ENCODE results near the gene TOM1L2. TPM values are rescaled to one million over a fixed set of nuclear protein-coding genes. Genes with fewer than 3 reads are reported as not detected.

TOM1L2 gene
- total RNA-seq, 1 experiment from 2014 or later = 24.1 TPM

DNA sequence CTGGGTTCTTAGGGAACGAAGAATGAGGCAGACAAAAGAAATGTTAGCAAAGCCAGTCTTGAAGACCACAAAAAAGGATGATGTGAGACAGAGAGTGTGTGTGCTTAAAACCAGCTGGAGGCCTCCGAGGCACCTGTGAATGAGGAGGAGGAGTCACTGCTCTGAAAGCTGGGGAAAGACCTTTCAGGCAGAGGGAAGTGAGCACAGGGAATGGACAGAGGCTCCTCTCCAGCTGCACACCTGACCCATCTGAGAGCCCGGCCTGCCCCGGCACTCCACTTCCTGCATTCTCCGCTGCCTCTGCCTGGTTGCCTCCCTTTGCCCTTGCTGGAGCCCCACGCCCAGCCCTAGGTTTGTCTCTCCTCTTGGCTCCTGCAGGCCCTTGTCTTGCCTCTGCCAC is 80.2 kb downstream of the TOM1L2 start (continued):
- TF ChIP-seq CEBPB (IDR thresholded peaks at IDR 0.05; ENCODE audit: low read depth) (no peak), POLR2AphosphoS5 (IDR thresholded peaks at IDR 0.05; ENCODE audit: low read depth, low read length) (no peak)

DNA sequence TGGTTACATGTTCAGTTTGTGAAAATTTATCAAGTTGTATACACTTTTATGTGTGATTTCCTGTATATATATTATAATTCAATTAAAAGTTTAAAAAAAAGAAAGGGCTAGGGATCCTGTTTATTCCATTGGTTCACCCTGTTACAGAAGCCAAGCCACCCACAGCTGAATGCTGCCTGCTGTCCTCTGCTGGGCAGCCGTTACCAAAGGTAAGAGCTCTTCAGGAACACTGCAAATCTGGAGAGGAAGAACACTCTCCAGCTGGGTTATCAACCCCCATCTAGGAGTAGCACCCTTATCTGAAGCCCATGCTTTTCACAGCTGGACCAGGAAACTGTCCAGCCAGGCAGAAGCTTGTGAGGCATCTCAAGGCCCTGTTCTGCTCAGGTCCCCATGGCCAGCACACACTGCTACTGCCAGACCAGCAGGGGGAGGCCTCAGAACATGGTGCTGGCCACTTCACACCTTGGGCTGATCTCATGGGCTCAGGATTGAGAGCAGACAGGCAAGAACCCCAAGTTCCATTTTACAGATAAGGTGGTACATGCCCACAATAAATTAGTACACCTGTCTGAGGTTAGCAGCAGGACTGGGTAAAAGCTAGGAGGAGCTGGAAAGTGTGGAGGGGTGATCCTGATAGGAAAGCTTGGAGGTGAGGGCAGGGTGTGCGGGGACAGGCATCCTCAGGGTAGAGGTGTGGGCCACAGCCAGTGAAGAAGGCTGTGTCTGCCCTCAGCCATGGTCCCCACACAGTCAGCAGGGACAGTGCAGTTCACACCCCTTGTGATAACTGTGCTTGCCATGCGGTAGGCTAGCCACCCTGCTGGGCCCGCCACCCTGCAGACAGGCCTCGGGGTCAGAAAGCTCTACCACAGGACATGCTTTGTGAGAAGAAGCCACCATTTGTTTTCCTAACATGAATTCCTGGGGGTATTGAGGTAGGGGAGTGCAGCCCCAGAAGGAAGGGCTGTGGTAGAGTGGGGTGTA is 81.1 kb downstream of the TOM1L2 start:
- intact Hi-C loops (cut with micrococcal nuclease) = loop anchor here (1.0 to 5.0 kb wide), 3 partner anchors 28 to 142 kb away; partner anchors contain the start of genes DRC3 and TOM1L2
- no TSS peak for BruUV-seq (replicated peaks)
- H3K36me3 ChIP-seq (ENCODE audit: control insufficient read depth in 1 of 2, insufficient read depth in 2 of 2, low read length in 2 of 2) = no peaks in the 10 kb centered on the region
- no peaks in the 10 kb centered on the region for H3K9me3 ChIP-seq (ENCODE audit: control insufficient read depth in 1 of 2, insufficient read depth in 1 of 2, low read depth in 1 of 2, low read length in 2 of 2)
- H3K79me2 ChIP-seq (ENCODE audit: insufficient read depth, low read length) = no peaks in the 10 kb centered on the region
- H2AFZ ChIP-seq (ENCODE audit: low read depth, low read length, poor library complexity, severe bottlenecking) = no peak overlapping the region
- no peak overlapping the region for H3K9ac ChIP-seq (ENCODE audit: low read length)
- ATAC-seq (peak; percentile 98), DNase-seq (ENCODE audit: low read depth, low spot score) (peak; percentile 53)
- H3K4me3 ChIP-seq (replicated peaks in 1 of 2; ENCODE audit: low read depth in 1 of 2, low read length in 2 of 2) = no peak overlapping the region
- no peaks in the 10 kb centered on the region for H4K20me1 ChIP-seq (ENCODE audit: insufficient read depth)
- RAD21 ChIA-PET (ENCODE audit: low non-redundant PET in 1 of 2, low total read pairs in 2 of 2, uncharacterized antibody in 2 of 2, unreplicated experiment in 2 of 2) = interaction anchor here (1.0 to 2.2 kb wide), 6 partner anchors 9 to 142 kb away, joined by 3 to 22 read pairs (median 10); no protein-coding TSS in a partner anchor
- H3K27ac ChIP-seq (ENCODE audit: low read depth, low read length) = no peak overlapping the region
- POLR2A ChIA-PET = interaction anchor here (0.6 to 1.3 kb wide), 2 partner anchors 27 to 28 kb away, joined by 3 to 4 read pairs; no protein-coding TSS in a partner anchor
- no peak overlapping the region for H3K4me2 ChIP-seq (ENCODE audit: low read length)
- no peaks in the 10 kb centered on the region for H3K9me2 ChIP-seq (ENCODE audit: insufficient read depth)
- 0 out of 4 replicates have a peak, but pooled peaks cover 0 to 4% of the 10 kb centered on the region in 2 experiments for H3K4me1 ChIP-seq (ENCODE audit: control insufficient read depth in 1 of 2, insufficient read depth in 2 of 2, low read length in 2 of 2)
- CTCF ChIA-PET = interaction anchor here (0.6 to 4.1 kb wide), 7 partner anchors 10 to 142 kb away, joined by 3 to 59 read pairs (median 3); no protein-coding TSS in a partner anchor
- TF ChIP-seq, protein P1, sequence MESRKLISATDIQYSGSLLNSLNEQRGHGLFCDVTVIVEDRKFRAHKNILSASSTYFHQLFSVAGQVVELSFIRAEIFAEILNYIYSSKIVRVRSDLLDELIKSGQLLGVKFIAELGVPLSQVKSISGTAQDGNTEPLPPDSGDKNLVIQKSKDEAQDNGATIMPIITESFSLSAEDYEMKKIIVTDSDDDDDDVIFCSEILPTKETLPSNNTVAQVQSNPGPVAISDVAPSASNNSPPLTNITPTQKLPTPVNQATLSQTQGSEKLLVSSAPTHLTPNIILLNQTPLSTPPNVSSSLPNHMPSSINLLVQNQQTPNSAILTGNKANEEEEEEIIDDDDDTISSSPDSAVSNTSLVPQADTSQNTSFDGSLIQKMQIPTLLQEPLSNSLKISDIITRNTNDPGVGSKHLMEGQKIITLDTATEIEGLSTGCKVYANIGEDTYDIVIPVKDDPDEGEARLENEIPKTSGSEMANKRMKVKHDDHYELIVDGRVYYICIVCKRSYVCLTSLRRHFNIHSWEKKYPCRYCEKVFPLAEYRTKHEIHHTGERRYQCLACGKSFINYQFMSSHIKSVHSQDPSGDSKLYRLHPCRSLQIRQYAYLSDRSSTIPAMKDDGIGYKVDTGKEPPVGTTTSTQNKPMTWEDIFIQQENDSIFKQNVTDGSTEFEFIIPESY (IDR thresholded peaks at IDR 0.05; ENCODE audit: extremely low read depth, insufficient replicate concordance, low read length) = no peak
- TF ChIP-seq RAD21 (IDR thresholded peaks at IDR 0.05; ENCODE audit: low read depth) (peak; percentile 98), CBX3 (IDR thresholded peaks at IDR 0.05; ENCODE audit: low read depth) (peak; percentile 25; the same call in 1 of the 2 replicates), MAX (IDR thresholded peaks at IDR 0.05) (peak; percentile 70), CEBPB (IDR thresholded peaks at IDR 0.05; ENCODE audit: low read depth) (no peak), EZH2phosphoT487 (IDR thresholded peaks at IDR 0.05; ENCODE audit: borderline replicate concordance) (no peak), SRF (IDR thresholded peaks at IDR 0.05; ENCODE audit: low read depth) (no peak)
- TF ChIP-seq, protein P2, sequence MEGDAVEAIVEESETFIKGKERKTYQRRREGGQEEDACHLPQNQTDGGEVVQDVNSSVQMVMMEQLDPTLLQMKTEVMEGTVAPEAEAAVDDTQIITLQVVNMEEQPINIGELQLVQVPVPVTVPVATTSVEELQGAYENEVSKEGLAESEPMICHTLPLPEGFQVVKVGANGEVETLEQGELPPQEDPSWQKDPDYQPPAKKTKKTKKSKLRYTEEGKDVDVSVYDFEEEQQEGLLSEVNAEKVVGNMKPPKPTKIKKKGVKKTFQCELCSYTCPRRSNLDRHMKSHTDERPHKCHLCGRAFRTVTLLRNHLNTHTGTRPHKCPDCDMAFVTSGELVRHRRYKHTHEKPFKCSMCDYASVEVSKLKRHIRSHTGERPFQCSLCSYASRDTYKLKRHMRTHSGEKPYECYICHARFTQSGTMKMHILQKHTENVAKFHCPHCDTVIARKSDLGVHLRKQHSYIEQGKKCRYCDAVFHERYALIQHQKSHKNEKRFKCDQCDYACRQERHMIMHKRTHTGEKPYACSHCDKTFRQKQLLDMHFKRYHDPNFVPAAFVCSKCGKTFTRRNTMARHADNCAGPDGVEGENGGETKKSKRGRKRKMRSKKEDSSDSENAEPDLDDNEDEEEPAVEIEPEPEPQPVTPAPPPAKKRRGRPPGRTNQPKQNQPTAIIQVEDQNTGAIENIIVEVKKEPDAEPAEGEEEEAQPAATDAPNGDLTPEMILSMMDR (IDR thresholded peaks at IDR 0.05 in 2 of 3, conservative IDR thresholded peaks at IDR 0.05 in 1 of 3; ENCODE audit: borderline replicate concordance in 1 of 3, insufficient read depth in 1 of 3, low read depth in 2 of 3, low read length in 2 of 3) = peak; percentile 88 to 95 (median 89)
- no peaks in the 10 kb centered on the region for H3K27me3 ChIP-seq (ENCODE audit: insufficient read depth, low read length)
